HG03439 (cell line): ENCODE data around the gene TMEM256.

ENCODE experiments used
- ATAC-seq: cut with Tn5 transposase; IDR thresholded peaks from one replicate; pipeline ENCODE4 v1.9.1; 2021; ENCODE audit warnings: mild to moderate bottlenecking, moderate library complexity; ENCODE audit not compliant: unreplicated experiment

The TMEM256 gene

DNA sequence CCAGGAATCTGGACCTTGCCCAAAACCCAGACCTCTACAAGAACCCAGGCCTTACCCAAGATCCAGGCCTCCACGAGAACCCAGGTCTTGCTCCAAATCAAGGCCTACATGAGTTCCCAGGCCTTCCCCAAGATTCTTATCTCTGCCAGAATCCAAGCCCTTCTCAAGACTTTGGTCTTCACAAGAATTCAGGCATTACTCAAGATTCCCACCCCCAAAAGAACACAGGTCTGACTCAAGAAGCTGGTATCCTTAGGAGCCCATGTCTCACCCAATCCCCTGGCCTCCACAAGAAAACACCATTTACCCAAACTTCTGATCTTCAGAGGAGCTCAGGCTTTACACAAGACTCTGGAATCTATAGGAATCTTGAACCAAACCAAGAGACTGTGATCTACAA, 27.3 kb upstream of the TMEM256 start:
- ATAC-seq: no peak

DNA sequence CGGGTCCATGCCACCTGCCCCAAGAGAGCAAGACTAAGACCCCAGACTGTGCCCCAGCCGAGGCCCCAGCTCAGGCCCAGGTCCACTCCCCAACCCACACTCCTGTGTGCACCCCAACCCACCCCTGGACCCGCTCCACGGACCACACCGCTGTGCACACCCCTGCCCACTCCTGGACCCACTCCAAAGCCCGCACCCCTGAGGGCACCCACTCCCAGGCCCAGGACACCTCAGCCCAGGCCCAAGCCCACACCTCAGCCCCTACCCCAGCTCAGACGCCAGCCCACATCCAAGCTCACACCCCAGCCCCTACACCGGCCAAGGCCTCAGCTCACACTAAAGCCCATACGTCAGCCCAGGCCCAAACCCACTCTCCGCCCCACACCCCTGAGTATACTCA, 25.8 kb upstream of the TMEM256 start:
- no peak for ATAC-seq

DNA sequence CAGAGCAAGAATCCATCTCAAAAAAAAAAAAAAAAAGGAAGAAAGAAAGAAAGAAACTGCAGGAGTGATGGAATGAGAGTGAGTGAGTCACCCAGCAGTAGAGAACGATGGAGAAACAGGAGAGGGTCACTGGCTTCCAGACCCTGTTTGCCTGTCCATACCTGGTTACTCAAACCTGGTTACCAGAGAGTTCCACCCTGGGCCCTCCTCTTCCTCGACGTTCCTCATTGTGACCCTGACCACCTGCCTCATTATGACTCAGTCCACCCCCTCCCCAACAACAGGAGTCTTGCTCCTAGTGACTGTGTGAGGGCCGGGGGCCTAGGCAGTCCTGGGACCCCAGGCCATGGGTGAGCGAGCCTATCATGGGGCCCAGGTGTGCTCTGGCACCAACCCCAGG, 24.7 kb upstream of the TMEM256 start, which contains the start of gene SPEM3:
SPEM3 (plus strand) TSS at position 301 of the 400 bp plus-strand sequence; CDS start at position 347, 46 bp downstream.
- no peak for ATAC-seq

DNA sequence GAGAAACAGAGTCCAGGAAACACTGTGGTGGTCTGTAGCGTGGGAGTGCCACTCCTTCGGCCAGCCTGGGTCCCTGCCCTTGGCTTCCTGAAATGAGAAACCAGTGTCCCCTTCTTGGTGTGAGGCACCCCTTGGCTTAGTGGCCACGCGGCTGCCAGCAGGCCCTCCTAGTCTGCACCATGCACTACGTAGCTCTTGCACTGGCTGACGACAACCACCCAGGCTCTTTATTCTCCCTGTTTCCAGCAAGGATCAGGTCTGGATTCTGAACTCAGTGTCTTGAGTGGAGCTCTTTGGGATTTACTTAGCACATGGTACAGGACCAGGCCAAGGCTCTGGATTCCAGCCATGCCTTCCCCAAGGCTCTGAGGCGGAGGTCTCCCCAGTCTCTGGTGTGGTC, 23.7 kb upstream of the TMEM256 start:
- ATAC-seq: no peak

DNA sequence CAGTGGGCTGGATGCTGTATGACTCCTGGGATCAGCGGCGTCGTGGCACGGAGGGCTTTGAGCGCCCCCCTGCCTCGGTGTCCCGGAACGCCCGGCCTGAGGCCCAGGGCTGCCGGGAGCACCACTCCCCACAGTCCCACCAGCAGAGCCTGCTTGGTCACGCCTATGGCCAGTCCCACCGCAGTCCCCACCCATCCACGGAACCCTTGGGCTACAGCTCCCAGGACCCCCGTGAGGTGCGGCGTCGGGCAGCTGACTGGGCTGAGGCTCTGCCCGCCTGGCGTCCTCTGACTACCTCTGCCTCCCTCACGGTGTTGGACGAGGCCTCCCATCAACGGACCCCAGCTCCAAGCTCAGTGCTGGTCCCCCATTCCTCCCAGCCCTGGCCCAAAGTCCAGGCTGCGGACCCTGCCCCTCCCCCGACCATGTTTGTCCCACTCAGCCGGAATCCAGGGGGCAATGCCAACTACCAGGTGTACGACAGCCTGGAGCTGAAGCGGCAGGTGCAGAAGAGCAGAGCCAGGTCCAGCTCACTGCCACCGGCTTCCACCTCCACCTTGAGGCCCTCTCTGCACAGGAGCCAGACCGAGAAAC, 23.1 kb upstream of the TMEM256 start:
- no peak for ATAC-seq

DNA sequence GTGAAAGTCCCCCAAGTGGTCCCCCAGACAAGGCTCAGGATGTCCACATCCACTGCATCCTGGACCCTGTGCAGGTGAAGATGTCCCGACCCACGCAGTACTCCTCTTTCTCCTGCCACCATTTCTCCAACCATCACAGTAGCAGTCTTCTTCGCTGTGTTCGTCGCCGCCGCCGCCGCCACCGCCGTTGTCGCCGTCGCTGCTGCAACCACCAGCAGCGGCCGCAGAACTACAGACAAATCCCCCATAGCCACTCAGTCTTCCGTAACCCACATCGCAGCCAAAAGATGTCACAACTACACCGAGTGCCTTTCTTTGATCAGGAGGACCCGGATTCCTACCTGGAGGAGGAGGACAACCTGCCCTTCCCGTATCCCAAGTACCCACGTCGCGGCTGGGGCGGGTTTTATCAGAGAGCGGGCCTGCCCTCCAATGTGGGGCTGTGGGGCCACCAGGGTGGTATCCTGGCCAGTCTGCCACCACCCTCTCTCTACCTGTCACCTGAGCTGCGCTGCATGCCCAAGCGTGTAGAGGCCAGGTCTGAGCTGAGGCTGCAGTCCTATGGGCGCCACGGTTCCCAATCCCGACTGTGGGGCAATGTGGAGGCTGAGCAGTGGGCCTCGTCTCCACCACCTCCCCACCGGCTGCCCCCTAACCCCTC, 22.4 kb upstream of the TMEM256 start:
- no peak for ATAC-seq

DNA sequence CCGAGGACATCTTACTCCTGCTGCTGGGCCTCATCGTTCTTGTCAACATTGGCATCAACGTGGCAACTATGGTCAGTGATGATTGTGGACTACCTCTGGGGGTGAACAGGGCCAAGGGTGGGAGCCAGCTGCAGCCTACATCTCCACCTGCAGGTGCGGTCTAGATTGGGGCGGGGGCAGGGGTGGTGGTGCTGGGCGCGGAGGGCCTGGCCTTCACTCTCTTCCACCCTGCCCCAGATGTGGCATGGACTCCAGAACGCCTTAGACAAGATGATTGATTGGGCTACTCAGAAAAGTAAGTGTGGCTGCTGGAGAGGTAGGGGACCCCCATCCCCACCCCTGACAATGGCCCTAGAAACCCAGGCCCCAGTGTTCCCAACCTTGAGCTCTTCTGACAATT, 21.9 kb upstream of the TMEM256 start:
- no peak for ATAC-seq

DNA sequence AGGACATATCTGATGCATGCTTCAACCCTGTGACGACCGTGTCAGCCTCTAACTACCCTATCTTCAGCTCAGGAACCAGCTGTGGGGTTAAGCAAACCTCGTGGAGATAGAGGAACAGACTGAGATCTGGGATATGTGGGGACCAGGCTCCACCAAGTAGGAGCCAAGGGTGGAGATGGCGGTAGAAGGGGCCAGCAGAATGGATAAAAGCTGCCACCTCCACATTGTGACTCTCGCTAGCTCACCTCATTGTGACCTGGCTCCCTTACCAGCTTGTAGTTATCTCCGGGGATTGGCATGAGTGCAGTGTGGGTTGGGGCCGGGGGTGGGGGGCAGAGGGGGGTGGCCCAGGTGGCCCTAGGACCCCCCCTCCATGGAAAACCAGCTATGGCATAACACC, 21.4 kb upstream of the TMEM256 start, which contains the start of gene SPEM2:
SPEM2 (plus strand) TSS at position 301 of the 400 bp plus-strand sequence; CDS start at position 374, 73 bp downstream.
- ATAC-seq: no peak

DNA sequence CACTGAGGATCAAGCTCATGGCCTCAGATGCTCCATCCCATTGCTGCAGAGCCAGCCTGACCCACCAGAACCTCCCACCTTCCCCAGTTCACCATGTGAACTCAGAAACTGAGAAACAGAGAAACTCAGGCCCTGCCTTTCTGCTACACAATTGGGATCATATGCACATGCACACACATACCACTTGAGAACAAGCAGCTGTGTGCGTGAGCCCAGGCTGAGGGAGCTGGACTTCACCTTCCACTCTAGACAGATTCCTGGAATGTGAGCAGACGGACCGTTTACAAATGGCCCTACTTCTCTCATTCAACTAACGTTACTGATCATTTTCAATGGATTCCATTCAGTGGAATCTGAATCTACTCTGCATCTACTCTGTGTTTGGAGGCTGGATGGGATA, 19.8 kb upstream of the TMEM256 start:
- no peak for ATAC-seq

DNA sequence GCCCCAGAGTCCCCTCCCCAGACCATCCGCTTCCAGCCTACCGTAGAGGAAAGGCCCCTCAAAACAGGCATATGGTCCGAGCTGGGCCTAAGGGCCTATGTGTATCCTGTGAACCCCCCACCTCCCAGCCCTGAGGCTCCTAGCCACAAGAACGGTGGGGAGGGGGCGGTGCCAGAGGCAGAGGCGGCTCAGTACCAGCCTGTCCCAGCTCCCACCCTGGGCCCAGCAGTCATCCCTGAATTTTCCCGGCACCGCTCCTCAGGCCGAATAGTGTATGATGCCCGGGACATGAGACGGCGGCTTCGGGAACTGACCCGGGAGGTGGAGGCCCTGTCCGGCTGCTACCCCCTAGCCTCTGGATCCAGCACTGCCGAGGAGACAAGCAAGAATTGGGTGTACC, 17.3 kb upstream of the TMEM256 start:
- no peak for ATAC-seq

DNA sequence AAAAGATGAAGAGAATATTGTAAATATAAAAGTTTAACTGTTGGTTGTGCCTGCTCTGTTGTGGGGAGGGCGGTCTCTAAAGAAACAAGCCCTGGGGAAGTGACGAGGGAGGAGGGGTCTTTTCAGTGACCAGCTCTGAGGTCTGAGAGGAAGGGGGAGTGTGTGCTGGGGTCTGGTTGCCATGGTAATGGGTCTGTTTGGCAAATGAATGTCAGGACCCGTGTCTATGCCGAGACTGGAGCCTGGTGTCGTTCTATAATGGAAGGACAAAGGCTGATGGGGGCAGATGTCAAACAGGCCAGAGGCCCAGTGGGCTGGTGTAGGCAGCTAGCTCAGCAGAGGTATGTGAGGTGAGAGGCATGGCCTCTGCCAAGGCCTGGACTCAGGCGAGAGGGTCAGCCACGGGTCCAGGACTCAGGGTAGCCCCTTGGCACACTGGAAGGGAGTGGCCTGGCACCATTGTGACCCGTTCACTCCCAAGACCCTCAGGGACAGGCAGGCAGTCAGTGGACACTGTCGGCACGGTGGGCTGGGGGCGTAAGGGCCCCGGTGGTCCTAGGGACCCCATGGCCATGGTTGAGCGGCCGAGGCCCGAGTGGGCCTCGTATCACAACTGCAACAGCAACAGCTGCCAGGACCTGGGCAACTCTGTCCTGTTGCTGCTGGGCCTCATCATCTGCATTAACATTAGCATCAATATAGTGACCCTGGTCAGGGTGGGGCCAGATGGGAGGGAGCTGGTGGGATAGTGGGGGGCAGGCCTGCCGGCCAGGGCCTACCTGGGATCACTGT, 16.1 kb upstream of the TMEM256 start, which contains the start of gene SPEM1:
SPEM1 (plus strand) TSS at position 506 of the 792 bp plus-strand sequence; CDS start at position 567, 61 bp downstream.
- no peak for ATAC-seq

DNA sequence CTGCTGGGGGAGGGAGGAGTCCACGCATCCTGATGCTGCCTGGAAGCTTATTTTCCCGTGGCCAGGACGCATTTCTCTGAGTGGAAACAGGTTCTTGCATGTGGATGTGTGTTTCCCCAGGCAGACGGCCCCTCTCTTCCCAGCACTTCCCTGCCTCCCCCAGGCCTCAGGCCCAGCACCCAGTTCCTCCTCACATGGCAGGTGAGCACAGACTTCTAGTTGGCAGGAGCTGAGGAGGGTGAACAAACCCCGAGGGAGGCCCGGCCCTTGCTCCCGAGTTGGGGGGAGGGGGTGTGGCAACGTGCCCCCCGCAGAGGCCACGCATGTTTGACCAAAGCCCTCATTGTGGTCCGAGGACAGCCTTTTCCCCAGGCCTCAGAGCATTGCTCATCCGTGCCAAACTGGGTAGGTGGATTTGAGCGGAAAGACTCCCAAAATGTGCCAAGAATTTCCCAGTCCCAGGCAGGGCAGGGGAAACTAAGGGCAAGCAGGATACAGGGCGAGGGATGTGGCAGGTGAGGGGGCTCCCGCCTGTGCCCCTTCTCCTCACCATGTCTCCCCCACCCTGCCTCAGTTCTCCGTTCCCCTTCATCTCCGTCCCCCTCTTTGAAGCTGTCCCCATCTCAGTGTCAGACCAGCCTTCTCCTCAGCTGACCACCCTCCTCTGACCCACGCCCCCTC, 14.7 kb upstream of the TMEM256 start:
- ATAC-seq: no peak

DNA sequence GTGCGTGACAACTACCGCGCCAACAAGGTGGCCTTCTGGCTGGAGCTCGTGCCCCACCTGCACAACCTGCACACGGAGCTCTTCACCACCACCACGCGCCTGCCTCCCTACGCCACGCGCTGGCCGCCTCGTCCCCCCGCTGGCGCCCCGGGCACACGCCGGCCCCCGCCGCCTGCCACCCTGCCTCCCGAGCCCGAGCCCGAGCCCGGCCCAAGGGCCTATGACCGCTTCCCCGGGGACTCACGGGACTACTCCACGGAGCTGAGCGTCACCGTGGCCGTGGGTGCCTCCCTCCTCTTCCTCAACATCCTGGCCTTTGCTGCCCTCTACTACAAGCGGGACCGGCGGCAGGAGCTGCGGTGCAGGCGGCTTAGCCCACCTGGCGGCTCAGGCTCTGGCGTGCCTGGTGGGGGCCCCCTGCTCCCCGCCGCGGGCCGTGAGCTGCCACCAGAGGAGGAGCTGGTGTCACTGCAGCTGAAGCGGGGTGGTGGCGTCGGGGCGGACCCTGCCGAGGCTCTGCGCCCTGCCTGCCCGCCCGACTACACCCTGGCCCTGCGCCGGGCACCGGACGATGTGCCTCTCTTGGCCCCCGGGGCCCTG, 13.3 kb upstream of the TMEM256 start:
- ATAC-seq: no peak

DNA sequence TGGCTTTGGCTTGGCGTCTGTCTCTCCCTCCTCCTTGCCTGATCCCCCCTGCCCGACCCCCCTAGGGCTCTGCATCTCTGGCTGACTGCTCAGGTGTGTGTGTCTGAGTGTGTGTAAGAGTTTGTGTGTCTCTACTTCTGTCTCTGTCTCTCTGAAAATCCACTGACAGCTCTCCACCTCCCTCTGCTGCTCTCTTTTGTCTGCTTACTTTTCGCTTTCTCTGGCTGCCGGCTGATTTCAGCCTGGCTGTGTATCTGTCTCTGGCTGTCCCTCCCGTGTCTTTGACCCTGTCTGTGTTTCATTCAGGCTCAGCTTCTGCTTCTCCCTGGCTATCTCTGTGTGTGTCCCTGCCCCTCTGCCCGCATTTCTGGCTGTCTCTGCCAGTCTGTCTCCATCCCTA, 12.4 kb upstream of the TMEM256 start:
- no peak for ATAC-seq

DNA sequence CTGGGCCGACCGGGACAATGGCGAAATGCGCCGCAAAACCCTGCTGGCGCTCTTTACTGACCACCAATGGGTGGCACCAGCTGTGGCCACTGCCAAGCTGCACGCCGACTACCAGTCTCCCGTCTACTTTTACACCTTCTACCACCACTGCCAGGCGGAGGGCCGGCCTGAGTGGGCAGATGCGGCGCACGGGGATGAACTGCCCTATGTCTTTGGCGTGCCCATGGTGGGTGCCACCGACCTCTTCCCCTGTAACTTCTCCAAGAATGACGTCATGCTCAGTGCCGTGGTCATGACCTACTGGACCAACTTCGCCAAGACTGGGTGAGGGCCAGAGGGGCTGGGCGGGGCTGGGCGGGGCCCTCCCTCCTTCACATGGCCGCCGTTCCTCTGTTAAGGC, 11.9 kb upstream of the TMEM256 start:
- no peak for ATAC-seq

DNA sequence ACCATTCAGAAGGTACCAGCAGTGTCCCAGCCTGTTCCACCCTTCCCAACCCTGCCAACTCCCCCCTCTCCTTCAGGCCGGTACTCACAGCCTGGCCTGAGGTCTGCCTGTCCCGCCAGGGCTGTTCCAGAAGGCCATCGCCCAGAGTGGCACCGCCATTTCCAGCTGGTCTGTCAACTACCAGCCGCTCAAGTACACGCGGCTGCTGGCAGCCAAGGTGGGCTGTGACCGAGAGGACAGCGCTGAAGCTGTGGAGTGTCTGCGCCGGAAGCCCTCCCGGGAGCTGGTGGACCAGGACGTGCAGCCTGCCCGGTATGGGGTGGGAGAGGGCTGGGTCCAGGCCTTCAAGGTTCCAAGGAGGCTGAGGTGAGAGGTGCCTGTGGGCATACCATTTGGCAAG, 10.9 kb upstream of the TMEM256 start:
- ATAC-seq: no peak

DNA sequence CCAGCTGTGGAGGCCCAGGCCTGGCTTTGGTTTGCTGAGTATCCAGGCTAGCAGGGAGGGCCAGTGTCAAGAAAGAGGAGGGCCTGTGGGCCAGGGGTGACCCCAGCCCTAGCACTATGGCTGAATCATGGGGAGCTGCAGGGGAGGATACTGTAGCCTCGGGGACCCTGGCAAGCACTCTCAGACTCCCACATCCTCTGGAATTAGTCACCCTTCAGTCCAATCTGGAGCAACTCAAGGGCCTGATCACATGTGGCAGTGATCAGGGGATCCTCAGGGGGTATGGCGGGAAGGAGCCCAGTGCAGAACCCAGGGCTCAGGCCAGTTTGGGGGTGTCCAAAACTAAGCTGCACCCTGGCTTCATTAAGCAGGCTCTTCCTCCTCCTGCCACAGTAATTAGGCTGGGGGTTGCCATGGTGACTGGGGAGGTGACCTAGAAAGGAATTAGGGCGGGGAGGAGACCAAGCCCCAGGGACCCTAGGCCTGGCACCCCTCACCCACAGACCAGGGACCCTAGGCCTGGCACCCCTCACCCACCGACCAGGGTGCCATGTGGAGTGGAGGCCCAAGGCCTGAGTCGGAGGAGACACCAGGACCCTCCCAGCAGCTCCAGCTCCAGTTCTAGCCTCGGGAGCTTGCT, 9.6 kb upstream of the TMEM256 start:
- no peak for ATAC-seq

DNA sequence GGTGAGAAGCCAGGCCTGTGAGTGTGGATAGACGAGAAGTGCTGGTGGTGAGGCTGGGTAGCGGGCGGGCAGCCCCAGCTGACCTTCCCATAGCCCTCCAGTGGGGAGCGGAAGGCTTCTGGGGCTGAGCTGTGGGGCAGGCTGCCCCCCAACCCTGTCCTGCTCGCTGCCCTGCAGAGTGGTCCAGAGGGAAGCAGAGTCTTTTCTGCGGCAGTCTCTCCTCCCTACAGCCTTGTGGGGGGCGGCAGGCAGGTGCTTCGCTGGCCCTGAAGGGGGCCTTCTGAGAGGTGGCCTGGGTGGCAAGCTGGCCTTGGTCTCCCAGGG, 7.5 kb upstream of the TMEM256 start:
- ATAC-seq: no peak

DNA sequence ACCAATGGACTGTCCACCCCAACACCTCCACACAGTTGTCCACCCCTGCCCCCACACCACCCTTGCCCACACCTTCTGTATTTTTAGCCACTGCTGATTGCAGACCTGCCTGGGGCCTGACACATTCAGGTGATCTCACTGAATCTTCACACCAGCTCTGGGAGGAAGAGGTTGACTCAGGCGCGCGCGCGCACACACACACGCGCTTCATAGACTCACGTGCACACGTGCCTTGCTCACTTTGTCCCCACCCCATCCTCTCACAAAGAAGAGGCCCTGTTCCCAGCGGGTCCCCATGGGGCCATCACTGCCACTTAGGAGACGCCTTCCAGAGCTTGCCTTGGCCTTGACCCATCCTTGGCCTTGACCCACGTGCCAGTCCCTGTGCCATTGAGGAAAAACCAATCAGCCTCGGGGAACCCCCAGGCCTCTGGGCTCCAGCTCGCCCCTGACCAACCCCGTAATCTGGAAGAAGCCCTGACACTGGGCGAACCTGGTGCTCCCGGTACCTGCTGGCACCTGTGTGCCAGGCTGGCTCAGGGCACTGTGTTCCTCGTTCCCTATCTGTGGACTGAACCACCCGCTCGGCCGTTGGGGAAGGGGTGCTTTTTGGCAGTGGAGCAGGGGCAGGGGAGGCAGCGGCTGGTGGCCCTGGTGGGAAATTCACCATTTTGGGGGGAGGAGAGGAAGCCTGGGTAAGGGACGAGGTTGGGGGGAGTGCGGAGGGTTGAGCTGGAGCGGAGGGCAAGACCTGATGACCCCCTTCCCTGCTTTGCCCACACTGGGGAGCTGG, 6.9 kb upstream of the TMEM256 start:
- ATAC-seq: no peak

DNA sequence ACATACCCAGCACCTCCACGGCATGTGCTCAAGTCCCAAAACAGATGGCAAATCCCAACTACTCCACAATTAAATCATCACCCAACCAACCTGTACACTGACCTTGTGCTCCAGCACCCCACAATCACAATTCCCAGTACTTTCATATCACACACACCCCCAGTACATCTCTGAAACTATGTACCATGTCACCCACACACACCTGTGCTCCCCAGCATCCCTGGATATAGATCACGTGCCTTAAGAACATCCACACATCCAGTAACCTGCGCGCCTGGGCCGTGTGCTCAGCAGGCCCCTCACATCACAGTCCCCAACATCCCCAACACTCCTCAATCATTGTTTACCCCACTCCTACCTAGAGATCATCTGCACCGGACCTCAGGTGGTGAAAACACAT, 5.8 kb upstream of the TMEM256 start:
- ATAC-seq: no peak
